ENCODE measurements around the gene MATN1. TPM values are rescaled to one million over a fixed set of nuclear protein-coding genes. Genes with fewer than 3 reads are reported as not detected.

The MATN1 gene
- total and polyA plus RNA-seq, 12 donors = not detected

GRCh38 chr1:30755746-30756145 lies 32.4 kb upstream of the MATN1 start:
- no peak for ATAC-seq
- Histone ChIP-seq H3K9me3 (no peaks in the 10 kb centered on the region), H3K4me3 (peak overlapping the region in 6 of 10 donors; percentile 10 to 73 (median 32)), H3K4me1 (peaks cover 3 to 98% (median 15%) of the 10 kb centered on the region in 9 donors), H3K27me3 (peaks cover 0 to 20% (median 4%) of the 10 kb centered on the region in 7 donors), H3K27ac (peak overlapping the region in 1 of 10 donors; percentile 99), H3K36me3 (peaks cover 0 to 18% (median 0%) of the 10 kb centered on the region in 9 donors)
- no peak for DNase-seq
- 90 to 92% methylated on average over 4 of the region's 4 CpGs for WGBS, 2 donors
- no peak for TF ChIP-seq CTCF (IDR thresholded peaks at IDR 0.05)
- intact Hi-C loops (cut with DNase I) = no loop called here

- H3K9me3 ChIP-seq = no peaks in the 10 kb centered on the region
- WGBS, 2 donors = 94% methylated on average over 6 of the region's 6 CpGs
- TF ChIP-seq CTCF (IDR thresholded peaks at IDR 0.05) = no peak
- H3K27ac ChIP-seq = peak overlapping the region in 1 of 10 donors; percentile 99
- peaks cover 0 to 18% (median 0%) of the 10 kb centered on the region in 9 donors for H3K36me3 ChIP-seq
- H3K4me1 ChIP-seq = peaks cover 3 to 98% (median 15%) of the 10 kb centered on the region in 9 donors
- DNase-seq = no peak
- intact Hi-C loops (cut with DNase I) = no loop called here
- peaks cover 0 to 20% (median 4%) of the 10 kb centered on the region in 7 donors for H3K27me3 ChIP-seq
- ATAC-seq = no peak
- H3K4me3 ChIP-seq = peak overlapping the region in 5 of 10 donors; percentile 17 to 73 (median 42)
These were observed 31.9 kb upstream of the MATN1 start for GRCh38 chr1:30755334-30755733.

- H3K27me3 ChIP-seq = peaks cover 0 to 20% (median 4%) of the 10 kb centered on the region in 7 donors
- intact Hi-C loops (cut with DNase I) = no loop called here
- ATAC-seq = peak in 1 of 8 donors; percentile 34
- no peak for TF ChIP-seq CTCF (IDR thresholded peaks at IDR 0.05)
- peak overlapping the region in 1 of 10 donors; percentile 99 for H3K27ac ChIP-seq
- H3K4me3 ChIP-seq = peak overlapping the region in 2 of 10 donors; percentile 42 to 73
- no peak for DNase-seq
- peaks cover 3 to 98% (median 15%) of the 10 kb centered on the region in 9 donors for H3K4me1 ChIP-seq
- no peaks in the 10 kb centered on the region for H3K9me3 ChIP-seq
- 80 to 86% methylated on average over 9 of the region's 9 CpGs for WGBS, 2 donors
- H3K36me3 ChIP-seq = peaks cover 0 to 18% (median 0%) of the 10 kb centered on the region in 9 donors
These were observed 31.3 kb upstream of the MATN1 start for GRCh38 chr1:30754684-30755171.

- H3K4me1 ChIP-seq = peaks cover 3 to 98% (median 21%) of the 10 kb centered on the region in 9 donors
- TF ChIP-seq CTCF (IDR thresholded peaks at IDR 0.05) = no peak
- DNase-seq (no peak), ATAC-seq (peak in 1 of 8 donors; percentile 21)
- H3K27me3 ChIP-seq = peaks cover 0 to 20% (median 4%) of the 10 kb centered on the region in 7 donors
- WGBS, 2 donors = 64 to 72% methylated on average over 13 of the region's 13 CpGs
- peaks cover 0 to 27% (median 0%) of the 10 kb centered on the region in 9 donors for H3K36me3 ChIP-seq
- peak overlapping the region in 1 of 10 donors; percentile 73 for H3K4me3 ChIP-seq
- intact Hi-C loops (cut with DNase I) = no loop called here
- peak overlapping the region in 1 of 10 donors; percentile 99 for H3K27ac ChIP-seq
- H3K9me3 ChIP-seq = no peaks in the 10 kb centered on the region
These were observed 30.3 kb upstream of the MATN1 start for GRCh38 chr1:30753660-30754123.
